Parathyroid adenoma (tissue), 2 donors: ENCODE measurements around the gene MCM9.

Experiments used
- H2AFZ ChIP-seq: fragments of 300-600 bp; sonication (generic); one replicate; pipeline ENCODE4 v1.7.0; 2017; ENCODE audit warnings: antibody characterized with exemption, mild to moderate bottlenecking
- H3K27ac ChIP-seq: fragments of 300-600 bp; sonication (generic); one replicate; pipeline ENCODE4 v1.7.0; 2017
- H3K27me3 ChIP-seq: fragments of 300-600 bp; sonication (generic); one replicate; pipeline ENCODE4 v1.7.0; 2017; ENCODE audit warnings: low read length; ENCODE audit not compliant: control insufficient read depth, insufficient read depth
- H3K36me3 ChIP-seq: fragments of 300-600 bp; sonication (generic); one replicate; pipeline ENCODE4 v1.7.0; 2017; ENCODE audit warnings: low read length; ENCODE audit not compliant: control insufficient read depth, insufficient read depth
- H3K4me1 ChIP-seq: fragments of 300-600 bp; sonication (generic); one replicate; pipeline ENCODE4 v1.7.0; 2017; ENCODE audit warnings: control low read depth
- H3K4me2 ChIP-seq: fragments of 300-600 bp; sonication (generic); one replicate; pipeline ENCODE4 v1.7.0; 2017; ENCODE audit warnings: low read length
- H3K4me3 ChIP-seq: fragments of 300-600 bp; sonication (generic); one replicate; pipeline ENCODE4 v1.7.0; 2017; ENCODE audit warnings: low read depth, low read length
- H3K79me2 ChIP-seq: fragments of 300-600 bp; sonication (generic); one replicate; pipeline ENCODE4 v1.7.0; 2017; ENCODE audit warnings: control low read depth
- H3K9ac ChIP-seq: fragments of 300-600 bp; sonication (generic); one replicate; pipeline ENCODE4 v1.7.0; 2017; ENCODE audit warnings: mild to moderate bottlenecking
- H3K9me3 ChIP-seq: fragments of 300-600 bp; sonication (generic); one replicate; pipeline ENCODE4 v1.7.0; 2017; ENCODE audit warnings: low read length; ENCODE audit not compliant: control insufficient read depth
- CTCF ChIP-seq: fragments of 300-600 bp; sonication (generic); IDR thresholded peaks from one replicate; pipeline ENCODE4 v1.7.0; 2017; ENCODE audit warnings: antibody characterized with exemption, mild to moderate bottlenecking
- donor health status: primary hyperparathyroidism.

MCM9 gene

GRCh38 chr6:118881440-118882313, 53.3 kb downstream of the MCM9 start:
- Histone ChIP-seq H3K4me1 (peaks cover 17% of the 10 kb centered on the region), H3K36me3 (no peaks in the 10 kb centered on the region), H3K79me2 (peaks cover 56% of the 10 kb centered on the region), H2AFZ (no peak overlapping the region), H3K9ac (no peak overlapping the region), H3K27ac (no peak overlapping the region), H3K27me3 (no peaks in the 10 kb centered on the region), H3K4me3 (no peak overlapping the region), H3K4me2 (no peak overlapping the region), H3K9me3 (no peaks in the 10 kb centered on the region)
- TF ChIP-seq CTCF: no peak

- H3K9me3 ChIP-seq: no peaks in the 10 kb centered on the region
- H3K27ac ChIP-seq: no peak overlapping the region
- no peaks in the 10 kb centered on the region for H3K36me3 ChIP-seq
- H3K4me2 ChIP-seq: no peak overlapping the region
- H3K27me3 ChIP-seq: no peaks in the 10 kb centered on the region
- H2AFZ ChIP-seq: no peak overlapping the region
- no peak for TF ChIP-seq CTCF
- H3K79me2 ChIP-seq: peaks cover 53% of the 10 kb centered on the region
- H3K4me3 ChIP-seq: no peak overlapping the region
- peaks cover 11% of the 10 kb centered on the region for H3K4me1 ChIP-seq
- no peak overlapping the region for H3K9ac ChIP-seq
Observed at GRCh38 chr6:118877806-118878205, 57.2 kb downstream of the MCM9 start.

- TF ChIP-seq CTCF: no peak
- no peak overlapping the region for H3K4me3 ChIP-seq
Observed at GRCh38 chr6:118876814-118877213, 58.1 kb downstream of the MCM9 start.

GRCh38 chr6:118876198-118876597, 58.8 kb downstream of the MCM9 start:
- H3K9ac ChIP-seq: no peak overlapping the region

More at GRCh38 chr6:118876814-118877213, 58.1 kb downstream of the MCM9 start:
- Histone ChIP-seq H3K79me2 (peaks cover 44% of the 10 kb centered on the region), H3K9ac (no peak overlapping the region), H2AFZ (peak overlapping the region; percentile 8), H3K36me3 (no peaks in the 10 kb centered on the region), H3K4me2 (no peak overlapping the region), H3K27me3 (no peaks in the 10 kb centered on the region), H3K9me3 (no peaks in the 10 kb centered on the region), H3K27ac (no peak overlapping the region), H3K4me1 (peaks cover 11% of the 10 kb centered on the region)

More at GRCh38 chr6:118876198-118876597, 58.8 kb downstream of the MCM9 start:
- H3K27me3 ChIP-seq: no peaks in the 10 kb centered on the region
- H3K79me2 ChIP-seq: peaks cover 47% of the 10 kb centered on the region
- no peak overlapping the region for H2AFZ ChIP-seq
- no peak overlapping the region for H3K4me3 ChIP-seq
- no peak overlapping the region for H3K27ac ChIP-seq
- no peak overlapping the region for H3K4me2 ChIP-seq
- H3K4me1 ChIP-seq: peaks cover 11% of the 10 kb centered on the region
- TF ChIP-seq CTCF: no peak
- H3K9me3 ChIP-seq: no peaks in the 10 kb centered on the region
- no peaks in the 10 kb centered on the region for H3K36me3 ChIP-seq
